HL-60 (cell line): Measurements from ENCODE around the gene PDAP1.

Experiments used
- DNase-seq, 2 experiments: peaks; one replicate each; pipeline ENCODE4 v3.0.0-alpha.2; 2010 to 2020; ENCODE audit warnings: low read depth in 1 of 2, low spot score in 1 of 2
- H3K27ac ChIP-seq: fragments of 250-450 bp; sonication (Bioruptor Pico); replicated peaks from 2 replicates; pipeline ENCODE4 v1.5.1; 2020; ENCODE audit warnings: mild to moderate bottlenecking, moderate library complexity
- H3K27me3 ChIP-seq: fragments of 250-450 bp; sonication (Bioruptor Pico); 2 replicates; pipeline ENCODE4 v1.5.1; 2021; ENCODE audit warnings: mild to moderate bottlenecking, moderate library complexity; ENCODE audit not compliant: insufficient read depth, poor library complexity, severe bottlenecking
- H3K4me3 ChIP-seq: replicated peaks from 2 replicates; pipeline ENCODE4 v1.5.1; 2011; ENCODE audit warnings: mild to moderate bottlenecking, control low read depth, low read length; ENCODE audit not compliant: insufficient read depth
- GABPA ChIP-seq: IDR thresholded peaks from 2 replicates; pipeline ENCODE4 v1.6.1; 2012; ENCODE audit warnings: low read depth
- POLR2AphosphoS5 ChIP-seq: IDR thresholded peaks from 2 replicates; pipeline ENCODE4 v1.6.1; 2012; ENCODE audit warnings: low read depth
- SPI1 ChIP-seq: IDR thresholded peaks from 2 replicates; pipeline ENCODE4 v1.6.1; 2012; ENCODE audit warnings: low read depth, mild to moderate bottlenecking, borderline replicate concordance
- TF ChIP-seq, protein P1 (sequence below): IDR thresholded peaks from 2 replicates; pipeline ENCODE4 v1.6.1; 2012; ENCODE audit warnings: low read depth; ENCODE audit not compliant: insufficient replicate concordance
- TF ChIP-seq, protein P2 (sequence below): IDR thresholded peaks from one replicate; pipeline ENCODE4 v1.5.1; 2011; ENCODE audit warnings: low read length, control low read depth, inconsistent platforms; ENCODE audit not compliant: insufficient read depth

PDAP1 gene

DNA sequence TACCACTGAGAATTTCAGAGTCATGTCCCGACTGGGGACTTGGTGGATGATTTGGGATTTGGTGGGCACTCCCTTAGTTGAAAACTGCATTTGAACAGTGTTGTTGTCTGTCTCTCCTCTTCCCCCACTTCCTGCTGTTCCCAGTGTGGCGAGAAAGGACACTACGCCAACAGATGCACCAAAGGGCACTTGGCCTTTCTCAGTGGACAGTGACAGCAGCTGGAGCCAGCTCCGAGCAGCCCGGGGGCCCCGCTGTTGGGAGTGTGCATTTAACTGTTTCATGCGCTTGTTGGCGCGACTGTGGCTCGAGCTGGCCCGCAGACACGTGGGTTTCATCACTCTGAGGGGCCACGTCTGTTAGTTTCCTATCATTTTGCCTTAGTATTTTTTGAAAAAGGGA is 47.9 kb upstream of the PDAP1 start:
- H3K27ac ChIP-seq = no peak overlapping the region
- TF ChIP-seq SPI1 = no peak
- no peak; the same call in 1 of the 2 replicates for TF ChIP-seq POLR2AphosphoS5
- no peak for TF ChIP-seq GABPA
- TF ChIP-seq, protein P1, sequence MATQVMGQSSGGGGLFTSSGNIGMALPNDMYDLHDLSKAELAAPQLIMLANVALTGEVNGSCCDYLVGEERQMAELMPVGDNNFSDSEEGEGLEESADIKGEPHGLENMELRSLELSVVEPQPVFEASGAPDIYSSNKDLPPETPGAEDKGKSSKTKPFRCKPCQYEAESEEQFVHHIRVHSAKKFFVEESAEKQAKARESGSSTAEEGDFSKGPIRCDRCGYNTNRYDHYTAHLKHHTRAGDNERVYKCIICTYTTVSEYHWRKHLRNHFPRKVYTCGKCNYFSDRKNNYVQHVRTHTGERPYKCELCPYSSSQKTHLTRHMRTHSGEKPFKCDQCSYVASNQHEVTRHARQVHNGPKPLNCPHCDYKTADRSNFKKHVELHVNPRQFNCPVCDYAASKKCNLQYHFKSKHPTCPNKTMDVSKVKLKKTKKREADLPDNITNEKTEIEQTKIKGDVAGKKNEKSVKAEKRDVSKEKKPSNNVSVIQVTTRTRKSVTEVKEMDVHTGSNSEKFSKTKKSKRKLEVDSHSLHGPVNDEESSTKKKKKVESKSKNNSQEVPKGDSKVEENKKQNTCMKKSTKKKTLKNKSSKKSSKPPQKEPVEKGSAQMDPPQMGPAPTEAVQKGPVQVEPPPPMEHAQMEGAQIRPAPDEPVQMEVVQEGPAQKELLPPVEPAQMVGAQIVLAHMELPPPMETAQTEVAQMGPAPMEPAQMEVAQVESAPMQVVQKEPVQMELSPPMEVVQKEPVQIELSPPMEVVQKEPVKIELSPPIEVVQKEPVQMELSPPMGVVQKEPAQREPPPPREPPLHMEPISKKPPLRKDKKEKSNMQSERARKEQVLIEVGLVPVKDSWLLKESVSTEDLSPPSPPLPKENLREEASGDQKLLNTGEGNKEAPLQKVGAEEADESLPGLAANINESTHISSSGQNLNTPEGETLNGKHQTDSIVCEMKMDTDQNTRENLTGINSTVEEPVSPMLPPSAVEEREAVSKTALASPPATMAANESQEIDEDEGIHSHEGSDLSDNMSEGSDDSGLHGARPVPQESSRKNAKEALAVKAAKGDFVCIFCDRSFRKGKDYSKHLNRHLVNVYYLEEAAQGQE = no peak
- TF ChIP-seq, protein P2, sequence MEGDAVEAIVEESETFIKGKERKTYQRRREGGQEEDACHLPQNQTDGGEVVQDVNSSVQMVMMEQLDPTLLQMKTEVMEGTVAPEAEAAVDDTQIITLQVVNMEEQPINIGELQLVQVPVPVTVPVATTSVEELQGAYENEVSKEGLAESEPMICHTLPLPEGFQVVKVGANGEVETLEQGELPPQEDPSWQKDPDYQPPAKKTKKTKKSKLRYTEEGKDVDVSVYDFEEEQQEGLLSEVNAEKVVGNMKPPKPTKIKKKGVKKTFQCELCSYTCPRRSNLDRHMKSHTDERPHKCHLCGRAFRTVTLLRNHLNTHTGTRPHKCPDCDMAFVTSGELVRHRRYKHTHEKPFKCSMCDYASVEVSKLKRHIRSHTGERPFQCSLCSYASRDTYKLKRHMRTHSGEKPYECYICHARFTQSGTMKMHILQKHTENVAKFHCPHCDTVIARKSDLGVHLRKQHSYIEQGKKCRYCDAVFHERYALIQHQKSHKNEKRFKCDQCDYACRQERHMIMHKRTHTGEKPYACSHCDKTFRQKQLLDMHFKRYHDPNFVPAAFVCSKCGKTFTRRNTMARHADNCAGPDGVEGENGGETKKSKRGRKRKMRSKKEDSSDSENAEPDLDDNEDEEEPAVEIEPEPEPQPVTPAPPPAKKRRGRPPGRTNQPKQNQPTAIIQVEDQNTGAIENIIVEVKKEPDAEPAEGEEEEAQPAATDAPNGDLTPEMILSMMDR = no peak
- no peak overlapping the region for H3K4me3 ChIP-seq
- DNase-seq = no peak
- no peaks in the 10 kb centered on the region for H3K27me3 ChIP-seq

DNA sequence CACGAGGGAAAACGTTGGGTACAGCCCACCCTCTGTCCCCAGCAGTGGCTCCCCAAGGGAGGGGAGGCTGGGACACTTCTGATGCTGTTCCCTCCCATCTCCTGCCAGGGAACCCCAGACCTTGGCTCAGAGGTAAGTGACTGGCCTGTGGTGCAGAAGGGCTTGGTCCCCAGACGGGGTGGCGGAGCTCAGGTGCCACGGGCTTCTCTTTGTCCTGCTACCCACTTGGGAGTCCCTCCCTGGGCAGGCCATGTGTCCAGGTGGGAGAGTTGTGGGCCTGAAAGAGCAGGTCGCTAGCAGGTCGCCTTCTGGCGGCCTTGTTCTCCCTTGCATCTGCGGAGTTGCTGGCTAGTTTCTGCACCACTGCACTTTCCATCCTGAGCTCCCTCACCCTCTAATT is 47.5 kb upstream of the PDAP1 start:
- H3K27ac ChIP-seq = no peak overlapping the region

DNA sequence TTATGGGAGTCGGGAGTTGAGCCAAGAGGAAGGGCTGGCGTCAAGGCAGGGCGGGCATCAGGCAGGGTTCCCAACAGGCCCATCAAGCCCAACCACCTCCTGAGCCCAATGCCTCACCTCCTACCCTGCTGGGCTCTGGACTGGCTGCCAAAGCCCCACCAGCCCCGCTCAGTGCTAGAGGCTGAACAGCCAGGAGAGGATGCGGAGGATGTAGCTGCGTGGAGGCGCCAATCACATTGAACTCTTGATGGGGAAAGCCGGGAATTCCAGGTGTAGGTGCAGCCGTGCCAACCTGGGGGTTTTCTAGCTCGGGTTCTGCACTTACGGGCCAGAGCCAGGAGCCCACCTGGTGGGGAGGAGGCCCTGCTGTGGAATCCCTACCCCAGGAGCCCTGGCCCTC is 44.7 kb upstream of the PDAP1 start:
- no peak overlapping the region for H3K27ac ChIP-seq
- no peak for DNase-seq
- H3K27me3 ChIP-seq = no peaks in the 10 kb centered on the region
- H3K4me3 ChIP-seq = no peak overlapping the region
- TF ChIP-seq, protein P1 = no peak
- TF ChIP-seq SPI1 = no peak
- 0 out of 2 replicates have a peak, but pooled peaks have one; percentile 33 for TF ChIP-seq POLR2AphosphoS5
- TF ChIP-seq, protein P2 = no peak
- TF ChIP-seq GABPA = no peak

More for the DNA sequence above, 47.5 kb upstream of the PDAP1 start:
- Histone ChIP-seq H3K4me3 (no peak overlapping the region), H3K27me3 (no peaks in the 10 kb centered on the region)
- DNase-seq = no peak
- TF ChIP-seq, protein P2 = no peak
- TF ChIP-seq, protein P1 = no peak
- TF ChIP-seq GABPA = no peak
